ENCODE data around the gene SLC49A3.

Gene SLC49A3

GRCh38 chr4:667545-667925, 21.4 kb downstream of the SLC49A3 start:
- no peak overlapping the region for H3K4me3 ChIP-seq (ENCODE audit: low read depth, low read length)
- no peak for TF ChIP-seq CTCF (IDR thresholded peaks at IDR 0.05; ENCODE audit: low read depth, low read length)

DNA sequence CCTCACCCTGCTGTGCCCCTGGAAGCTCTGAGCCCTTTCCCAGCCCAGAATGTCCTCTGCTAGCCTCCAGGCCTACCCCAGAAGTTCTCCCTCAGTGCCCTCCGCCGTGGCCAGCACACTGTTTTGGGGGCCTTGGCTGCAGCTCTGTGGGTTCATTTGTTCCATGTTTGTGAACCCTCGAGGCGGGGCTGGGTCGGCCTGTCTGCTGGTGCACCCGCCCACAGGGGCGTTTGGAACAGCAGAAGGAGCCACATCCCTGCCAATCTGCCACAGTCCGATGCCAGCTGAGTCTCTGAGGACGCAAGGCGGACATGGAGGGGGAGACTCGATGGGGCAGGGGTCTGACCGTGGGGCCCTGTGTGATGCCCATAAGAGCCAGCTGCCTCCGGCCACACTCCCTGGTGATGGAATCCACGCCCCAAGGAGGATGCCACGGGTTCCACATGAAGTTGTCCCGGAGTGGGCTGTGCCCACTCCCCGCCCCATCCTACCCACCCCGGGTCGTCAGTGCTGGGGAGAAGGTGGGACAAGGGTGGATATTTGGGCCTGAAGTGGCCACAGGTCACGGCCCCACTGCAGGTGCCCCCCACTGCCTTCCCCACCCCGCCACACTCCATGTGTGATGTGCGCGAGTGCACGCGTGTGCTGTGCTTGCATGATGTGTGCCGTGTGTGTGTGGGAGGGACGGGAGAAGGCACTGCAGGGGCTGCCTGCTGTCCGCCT, 22.0 kb downstream of the SLC49A3 start:
- H3K4me3 ChIP-seq (ENCODE audit: low read depth, low read length): no peak overlapping the region
- TF ChIP-seq CTCF (IDR thresholded peaks at IDR 0.05; ENCODE audit: low read depth, low read length): no peak

- TF ChIP-seq CTCF (IDR thresholded peaks at IDR 0.05; ENCODE audit: low read depth, low read length): no peak
- H3K4me3 ChIP-seq (ENCODE audit: low read depth, low read length): no peak overlapping the region
Observed at GRCh38 chr4:666436-666810, 22.5 kb downstream of the SLC49A3 start.

- no peak overlapping the region for H3K4me3 ChIP-seq (ENCODE audit: low read depth, low read length)
Observed at GRCh38 chr4:665751-666435, 23.1 kb downstream of the SLC49A3 start.

GRCh38 chr4:665381-665750, 23.6 kb downstream of the SLC49A3 start:
- no peak for TF ChIP-seq CTCF (IDR thresholded peaks at IDR 0.05; ENCODE audit: low read depth, low read length)
- H3K4me3 ChIP-seq (ENCODE audit: low read depth, low read length): no peak overlapping the region

More at GRCh38 chr4:665751-666435, 23.1 kb downstream of the SLC49A3 start:
- no peak for TF ChIP-seq CTCF (IDR thresholded peaks at IDR 0.05; ENCODE audit: low read depth, low read length)

GRCh38 chr4:664713-665231, 24.2 kb downstream of the SLC49A3 start:
- no peak overlapping the region for H3K4me3 ChIP-seq (ENCODE audit: low read depth, low read length)
- no peak for TF ChIP-seq CTCF (IDR thresholded peaks at IDR 0.05; ENCODE audit: low read depth, low read length)

All from WI38 (cell line).